GM19324 (cell line): ENCODE results near the gene TSPAN9.

Experiments
- ATAC-seq: cut with Tn5 transposase; IDR thresholded peaks from one replicate; pipeline ENCODE4 v1.9.1; 2021; ENCODE audit warnings: mild to moderate bottlenecking, moderate library complexity; ENCODE audit not compliant: unreplicated experiment, low FRiP score

TSPAN9 gene

GRCh38 chr12:3076730-3077571, at the start of gene TSPAN9:
Gene TSPAN9 (plus strand): TSS chr12:3077379. CDS start chr12:3201194, 123,815 bp downstream.
- peak; percentile 78 for ATAC-seq

GRCh38 chr12:3028108-3028507, 49.1 kb upstream of the TSPAN9 start:
- ATAC-seq: no peak

- no peak for ATAC-seq
These were observed 46.3 kb upstream of the TSPAN9 start for GRCh38 chr12:3030821-3031429.

- no peak for ATAC-seq
These were observed 45.0 kb upstream of the TSPAN9 start for GRCh38 chr12:3032161-3032560.

- ATAC-seq: no peak
These were observed 44.2 kb upstream of the TSPAN9 start for GRCh38 chr12:3032770-3033538.

GRCh38 chr12:3033539-3033867, 43.7 kb upstream of the TSPAN9 start:
- ATAC-seq: no peak

GRCh38 chr12:3034067-3034750, 43.0 kb upstream of the TSPAN9 start:
- ATAC-seq: no peak

GRCh38 chr12:3035171-3035570, 42.0 kb upstream of the TSPAN9 start:
- ATAC-seq: no peak

GRCh38 chr12:3035815-3036702, 41.1 kb upstream of the TSPAN9 start:
- no peak for ATAC-seq

GRCh38 chr12:3036901-3037600, 40.1 kb upstream of the TSPAN9 start:
- ATAC-seq: no peak

GRCh38 chr12:3038166-3038565, 39.0 kb upstream of the TSPAN9 start:
- ATAC-seq: no peak

- no peak for ATAC-seq
These were observed 38.2 kb upstream of the TSPAN9 start for GRCh38 chr12:3038926-3039510.

GRCh38 chr12:3040026-3040656, 37.0 kb upstream of the TSPAN9 start:
- no peak for ATAC-seq

GRCh38 chr12:3040663-3041544, 36.3 kb upstream of the TSPAN9 start:
- no peak for ATAC-seq

GRCh38 chr12:3041558-3042164, 35.5 kb upstream of the TSPAN9 start:
- no peak for ATAC-seq

GRCh38 chr12:3042394-3042793, 34.8 kb upstream of the TSPAN9 start:
- ATAC-seq: no peak

- no peak for ATAC-seq
These were observed 34.4 kb upstream of the TSPAN9 start for GRCh38 chr12:3042826-3043225.
